A673 (cell line): ENCODE measurements around the gene COX5B.
"Not testable (repeated sequence)": the region's sequence is repeated elsewhere in the genome, so short reads cannot be mapped to it uniquely, and the experiment has no call there.

Experiments used
- CTCF ChIP-seq: fragments of 300-800, 200-600 bp; sonication (generic); conservative IDR thresholded peaks from 2 replicates; pipeline ENCODE4 v1.5.1; 2017; ENCODE audit warnings: low read depth, mild to moderate bottlenecking, antibody characterized with exemption, low read length, moderate library complexity, mixed read lengths
- EZH2 ChIP-seq: fragments of 200-600 bp; sonication (generic); IDR thresholded peaks from 2 replicates; pipeline ENCODE4 v1.6.1; 2017; ENCODE audit warnings: borderline replicate concordance, low read depth, mild to moderate bottlenecking, mixed read lengths, antibody characterized with exemption, low read length; ENCODE audit not compliant: poor library complexity, severe bottlenecking

DNA sequence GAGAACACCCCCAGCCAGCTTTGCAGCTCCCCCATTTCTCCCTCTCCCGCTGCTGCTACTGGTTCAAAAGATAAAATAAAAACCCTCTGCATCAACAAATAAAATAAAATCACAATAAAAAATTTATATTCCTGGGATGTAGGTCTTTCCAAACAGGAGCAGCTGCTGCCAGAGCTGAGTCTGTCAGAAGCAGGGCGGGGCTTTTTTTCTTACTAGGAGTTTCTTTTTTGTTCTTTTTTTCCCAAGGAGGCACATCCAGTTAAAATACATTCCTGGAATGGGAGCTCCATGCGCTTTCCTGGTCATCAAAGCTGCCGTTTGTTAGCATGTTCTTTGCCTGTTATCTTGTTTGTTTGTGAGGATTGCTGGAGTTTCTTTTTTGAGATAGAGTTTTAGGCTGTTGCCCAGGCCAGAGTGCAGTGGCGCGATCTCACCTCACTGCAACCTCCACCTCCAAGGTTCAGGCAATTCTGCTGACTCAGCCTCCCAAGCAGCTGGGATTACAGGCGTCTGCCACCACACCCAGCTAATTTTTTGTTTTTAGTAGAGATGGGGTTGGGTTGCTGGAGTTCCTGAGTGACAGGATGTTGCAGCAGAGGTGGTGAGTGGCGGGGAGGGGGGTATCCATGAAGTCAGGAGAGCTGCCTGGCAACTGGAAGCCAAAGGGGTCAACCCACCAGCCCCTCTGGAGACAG is 20.4 kb upstream of the COX5B start:
- not testable (repeated sequence) for TF ChIP-seq CTCF, EZH2
